GM21825 (cell line): Measurements from ENCODE around the gene ZNF618.

Source experiments
- ATAC-seq: cut with Tn5 transposase; IDR thresholded peaks from one replicate; pipeline ENCODE4 v1.9.1; 2021; ENCODE audit warnings: mild to moderate bottlenecking, moderate library complexity; ENCODE audit not compliant: unreplicated experiment

The ZNF618 gene

GRCh38 chr9:113932906-113933584 lies 56.9 kb downstream of the ZNF618 start:
- ATAC-seq, result no peak

- no peak for ATAC-seq
Measured at GRCh38 chr9:113933671-113934070, 57.6 kb downstream of the ZNF618 start.

GRCh38 chr9:113934167-113934828 lies 58.2 kb downstream of the ZNF618 start:
- ATAC-seq, result no peak

DNA sequence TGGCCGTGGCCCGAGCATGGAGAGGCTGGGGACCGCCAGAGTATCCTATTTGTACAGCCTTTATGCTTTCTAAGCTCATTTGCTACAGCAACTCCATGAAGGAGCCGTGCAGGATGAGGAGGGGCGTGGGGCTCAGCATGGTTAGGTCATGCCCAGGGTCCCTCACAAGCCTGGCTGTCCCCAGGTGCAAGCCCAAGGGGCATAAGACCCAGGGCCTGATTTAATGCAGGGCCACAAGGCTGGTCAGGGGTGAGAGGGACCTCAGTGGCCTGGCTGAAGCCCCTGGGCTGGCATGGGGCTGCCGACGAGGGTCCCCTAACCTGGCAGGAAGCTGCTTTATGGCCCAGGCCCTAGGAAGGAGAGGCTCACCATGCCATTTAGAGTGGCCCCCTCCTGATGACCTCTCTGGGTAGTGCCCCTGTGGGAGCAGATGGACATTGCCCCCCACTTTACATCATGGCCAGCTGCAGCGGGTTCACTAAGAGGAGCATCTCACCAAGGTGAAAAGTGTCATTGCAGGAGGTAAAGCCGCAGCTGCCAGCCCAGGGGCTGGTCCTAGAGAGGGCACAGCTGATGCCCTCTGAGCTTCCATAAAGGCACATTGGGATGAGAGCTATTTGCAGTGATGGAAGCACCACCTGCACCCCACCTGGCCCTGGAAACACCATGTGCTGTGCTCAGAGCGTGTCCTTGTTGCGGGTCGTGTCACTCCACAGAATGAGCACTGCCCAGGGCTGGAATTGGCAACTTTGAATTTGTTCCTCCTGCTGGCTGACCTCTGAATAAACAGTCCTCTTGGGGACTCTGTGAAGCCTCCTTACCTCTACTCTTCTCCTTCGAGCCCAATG lies 58.9 kb downstream of the ZNF618 start:
- ATAC-seq, result no peak

- no peak for ATAC-seq
Measured at GRCh38 chr9:113935677-113936380, 59.7 kb downstream of the ZNF618 start.

GRCh38 chr9:113940077-113940476 lies 64.0 kb downstream of the ZNF618 start:
- no peak for ATAC-seq

- ATAC-seq, result no peak
Measured at GRCh38 chr9:113941056-113941455, 64.9 kb downstream of the ZNF618 start.

DNA sequence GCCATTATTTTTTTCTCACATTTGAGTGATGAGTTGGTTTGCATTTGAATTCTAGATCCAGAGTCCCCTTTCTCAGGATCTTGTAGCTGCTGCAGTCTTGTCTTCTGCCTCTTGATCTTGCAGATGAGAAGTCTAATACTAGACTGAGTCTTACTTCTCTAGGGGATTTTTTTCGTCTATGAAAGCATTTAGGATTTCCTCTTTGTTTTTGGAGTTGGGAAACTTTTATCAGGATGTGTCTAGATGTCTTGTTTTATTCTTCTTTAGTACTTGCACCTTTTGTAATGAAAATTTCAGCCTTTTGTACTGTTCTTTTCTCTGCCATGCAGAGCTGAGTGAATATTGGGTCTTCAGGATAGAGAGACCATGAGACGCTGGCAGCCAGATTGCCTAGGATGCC lies 65.4 kb downstream of the ZNF618 start:
- no peak for ATAC-seq

GRCh38 chr9:113943112-113944009 lies 67.3 kb downstream of the ZNF618 start:
- ATAC-seq, result no peak

DNA sequence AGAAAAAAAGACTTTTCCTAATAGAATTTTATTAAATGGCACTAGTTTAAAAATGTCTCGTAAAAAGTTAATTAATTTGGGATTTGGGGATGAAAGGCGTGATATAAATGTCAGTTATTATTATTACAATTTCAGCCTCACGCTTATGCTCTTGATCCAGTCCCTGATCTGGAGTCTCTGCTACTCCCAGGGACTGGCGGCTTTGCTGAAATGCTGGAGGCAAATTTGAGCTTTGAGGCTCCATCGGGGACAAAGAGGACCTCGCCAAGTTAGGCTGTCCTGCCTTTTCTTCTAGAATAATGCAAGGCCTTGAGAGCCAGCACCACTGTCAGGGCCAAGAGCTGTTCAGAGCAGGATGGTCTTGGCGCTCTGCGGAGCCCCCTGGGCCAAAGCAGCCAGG lies 69.7 kb downstream of the ZNF618 start:
- ATAC-seq, result no peak

- no peak for ATAC-seq
Measured at GRCh38 chr9:113946496-113947115, 70.5 kb downstream of the ZNF618 start.

- ATAC-seq, result no peak
Measured at GRCh38 chr9:113947941-113948340, 71.8 kb downstream of the ZNF618 start.

DNA sequence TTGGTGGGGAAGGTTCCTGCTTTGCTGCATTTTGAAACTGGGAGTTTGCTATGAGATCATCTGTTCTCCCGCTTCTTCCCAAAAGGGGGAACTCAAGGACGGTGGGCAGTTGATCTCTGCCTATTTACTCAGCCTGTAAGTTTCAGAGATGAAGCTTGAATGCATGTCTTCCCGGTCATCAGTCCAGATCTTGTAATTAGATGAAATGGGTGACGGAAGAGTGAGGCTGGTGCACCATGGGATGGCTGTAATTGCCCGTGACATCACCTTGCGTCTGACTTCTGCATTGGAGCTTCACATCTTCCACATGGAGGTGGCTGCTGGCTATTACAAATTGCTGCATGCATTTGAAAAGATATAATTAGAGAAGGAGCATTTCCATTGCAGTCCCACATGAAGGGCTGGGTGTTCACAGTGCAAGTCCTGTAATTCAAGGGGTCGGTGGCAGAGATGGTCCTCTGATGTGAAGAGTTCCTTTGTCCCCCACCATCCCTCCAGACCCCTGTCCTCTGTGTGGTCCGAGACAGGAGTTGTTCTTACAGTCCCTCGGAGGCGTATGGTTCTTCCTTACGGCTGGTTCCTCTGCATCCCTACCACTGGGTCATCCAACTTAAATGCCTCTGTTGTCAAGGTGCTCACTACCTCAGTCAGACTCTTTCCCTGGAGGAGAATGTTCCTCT lies 72.9 kb downstream of the ZNF618 start:
- no peak for ATAC-seq

GRCh38 chr9:113949571-113950078 lies 73.5 kb downstream of the ZNF618 start:
- no peak for ATAC-seq

GRCh38 chr9:113950195-113951031 lies 74.3 kb downstream of the ZNF618 start:
- no peak for ATAC-seq

DNA sequence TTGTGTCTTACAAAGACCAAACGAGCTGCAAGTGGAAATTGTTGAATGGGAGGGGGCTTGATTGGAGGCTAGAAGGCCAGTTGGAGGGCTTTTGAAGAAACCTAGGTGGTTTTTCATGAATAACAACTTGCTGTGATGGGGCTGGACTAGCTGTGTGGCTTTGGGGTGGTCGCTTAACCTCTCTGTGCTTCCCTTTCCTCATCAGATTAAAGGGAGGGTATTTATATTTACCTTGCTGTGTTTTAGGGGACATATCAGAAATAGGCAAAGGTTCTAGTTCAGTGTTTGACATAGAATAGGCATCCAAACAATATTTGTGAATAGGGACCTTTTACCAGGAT lies 74.9 kb downstream of the ZNF618 start:
- no peak for ATAC-seq

DNA sequence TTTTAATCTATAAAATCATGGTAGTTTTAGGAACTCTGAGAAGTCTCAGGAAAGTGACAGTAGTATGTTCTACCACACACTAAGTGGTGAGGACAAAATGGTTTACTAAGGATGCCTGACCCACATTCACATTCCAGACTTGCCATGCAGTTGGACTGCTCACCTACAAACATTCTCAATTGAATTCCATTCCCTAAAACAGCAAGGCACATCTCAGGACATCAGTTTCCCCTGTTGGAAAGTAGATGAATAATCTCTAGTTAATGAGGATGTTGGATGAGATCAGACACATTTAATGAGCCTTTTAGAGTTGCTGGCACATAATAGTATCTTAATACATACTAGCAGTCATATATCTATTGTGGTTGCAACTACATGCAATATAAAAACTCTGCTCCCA lies 76.6 kb downstream of the ZNF618 start:
- ATAC-seq, result no peak

DNA sequence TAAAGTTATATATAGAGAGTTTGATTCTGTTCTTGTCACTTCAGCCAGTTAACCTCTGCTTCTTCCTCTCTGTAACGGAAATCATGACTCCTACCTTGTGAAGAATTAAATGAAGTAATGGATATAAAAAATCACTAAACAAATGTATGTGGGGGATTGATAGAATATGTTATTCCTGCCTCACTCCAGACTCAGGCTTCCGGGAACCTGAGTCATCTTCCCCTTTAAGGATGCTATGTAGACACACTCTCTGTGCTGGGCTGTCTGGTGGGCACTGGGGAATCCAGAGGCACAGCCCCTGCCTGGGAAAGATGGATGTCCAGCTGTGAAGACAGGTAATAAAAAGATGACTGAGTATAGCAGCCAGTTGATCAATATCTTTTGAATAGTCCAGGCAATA lies 77.4 kb downstream of the ZNF618 start:
- ATAC-seq, result no peak
